ENCODE results near the gene THAP4. TPM values are rescaled to one million over a fixed set of nuclear protein-coding genes. Genes with fewer than 3 reads are reported as not detected.

The THAP4 gene
- total RNA-seq, 2 donors from 2014 or later: 27.2 to 31.1 TPM

DNA sequence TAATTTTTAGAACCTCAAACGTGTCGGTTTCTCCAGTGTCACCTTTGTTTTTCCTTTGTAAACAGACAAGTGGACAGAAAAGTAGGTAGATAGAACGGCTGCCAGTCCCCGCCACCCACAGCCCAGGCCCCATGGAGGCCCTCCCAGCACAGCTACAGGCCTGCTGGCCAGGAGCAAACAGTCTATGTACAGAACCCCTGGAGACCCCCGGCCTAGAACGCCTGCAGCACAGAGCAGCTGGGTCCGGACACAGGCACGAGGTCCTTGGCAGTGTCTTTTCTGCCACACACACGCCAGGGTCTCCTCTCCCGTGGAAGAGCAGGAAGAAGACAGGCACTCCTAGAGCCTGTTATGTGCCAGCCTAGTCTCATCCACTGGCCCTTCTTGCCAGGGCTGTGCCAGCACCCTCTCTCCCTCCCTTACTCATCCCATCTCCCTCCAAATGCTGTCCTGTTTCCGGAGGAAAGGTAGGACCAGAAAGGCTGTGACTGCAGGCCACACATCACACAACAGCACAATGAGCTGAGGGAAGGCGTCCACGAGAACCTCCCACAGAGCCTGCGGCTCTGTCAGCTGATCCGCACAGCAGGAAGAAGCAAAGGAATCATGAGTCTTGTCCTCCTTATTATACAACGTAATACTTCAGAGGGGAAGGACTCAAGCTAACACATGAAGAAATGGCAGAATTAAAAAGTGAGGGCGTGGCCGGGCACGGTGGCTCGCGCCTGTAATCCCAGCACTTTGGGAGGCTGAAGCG, 42.0 kb upstream of the THAP4 start:
- Histone ChIP-seq H3K36me3 (peaks cover 26% of the 10 kb centered on the region), H3K9me3 (no peaks in the 10 kb centered on the region), H3K27ac (no peak overlapping the region), H3K4me3 (no peak overlapping the region), H3K4me1 (ENCODE audit: control insufficient read depth in 1 of 2, low read depth in 2 of 2) (peaks cover 2 to 7% of the 10 kb centered on the region in 2 donors), H3K27me3 (replicated peaks; ENCODE audit: insufficient read depth) (no peaks in the 10 kb centered on the region)
- no peak for DNase-seq (ENCODE audit: low spot score)
- no peak for ATAC-seq (ENCODE audit: insufficient number of reproducible peaks, low FRiP score, low read depth)
- TF ChIP-seq, protein P1, sequence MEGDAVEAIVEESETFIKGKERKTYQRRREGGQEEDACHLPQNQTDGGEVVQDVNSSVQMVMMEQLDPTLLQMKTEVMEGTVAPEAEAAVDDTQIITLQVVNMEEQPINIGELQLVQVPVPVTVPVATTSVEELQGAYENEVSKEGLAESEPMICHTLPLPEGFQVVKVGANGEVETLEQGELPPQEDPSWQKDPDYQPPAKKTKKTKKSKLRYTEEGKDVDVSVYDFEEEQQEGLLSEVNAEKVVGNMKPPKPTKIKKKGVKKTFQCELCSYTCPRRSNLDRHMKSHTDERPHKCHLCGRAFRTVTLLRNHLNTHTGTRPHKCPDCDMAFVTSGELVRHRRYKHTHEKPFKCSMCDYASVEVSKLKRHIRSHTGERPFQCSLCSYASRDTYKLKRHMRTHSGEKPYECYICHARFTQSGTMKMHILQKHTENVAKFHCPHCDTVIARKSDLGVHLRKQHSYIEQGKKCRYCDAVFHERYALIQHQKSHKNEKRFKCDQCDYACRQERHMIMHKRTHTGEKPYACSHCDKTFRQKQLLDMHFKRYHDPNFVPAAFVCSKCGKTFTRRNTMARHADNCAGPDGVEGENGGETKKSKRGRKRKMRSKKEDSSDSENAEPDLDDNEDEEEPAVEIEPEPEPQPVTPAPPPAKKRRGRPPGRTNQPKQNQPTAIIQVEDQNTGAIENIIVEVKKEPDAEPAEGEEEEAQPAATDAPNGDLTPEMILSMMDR (IDR thresholded peaks at IDR 0.05): no peak

DNA sequence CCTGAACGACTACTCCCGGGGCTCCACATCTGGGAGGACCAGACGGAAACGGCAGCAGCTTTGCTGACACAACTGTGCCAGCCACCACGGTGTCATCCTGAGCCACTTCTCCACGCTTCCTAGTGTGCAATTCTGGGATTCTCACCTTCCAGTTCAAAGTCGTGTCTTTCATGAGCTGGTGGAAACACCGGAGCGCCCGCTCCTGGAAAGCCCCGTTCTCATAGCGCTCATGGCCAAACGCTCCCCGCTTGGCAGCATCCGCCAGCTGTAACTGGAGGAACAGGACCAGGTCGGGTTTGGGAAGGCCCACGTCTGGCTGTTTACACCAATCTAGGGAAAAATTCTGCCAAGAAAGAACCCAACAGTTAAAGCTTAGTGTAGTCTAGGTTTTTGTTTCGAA, 41.3 kb upstream of the THAP4 start:
- TF ChIP-seq, protein P1 (IDR thresholded peaks at IDR 0.05): no peak
- H3K36me3 ChIP-seq: peaks cover 26% of the 10 kb centered on the region
- H3K4me3 ChIP-seq: no peak overlapping the region
- ATAC-seq (ENCODE audit: insufficient number of reproducible peaks, low FRiP score, low read depth): no peak
- peaks cover 2 to 12% of the 10 kb centered on the region in 2 donors for H3K4me1 ChIP-seq (ENCODE audit: control insufficient read depth in 1 of 2, low read depth in 2 of 2)
- no peak overlapping the region for H3K27ac ChIP-seq
- H3K9me3 ChIP-seq: no peaks in the 10 kb centered on the region
- H3K27me3 ChIP-seq (replicated peaks; ENCODE audit: insufficient read depth): no peaks in the 10 kb centered on the region
- no peak for DNase-seq (ENCODE audit: low spot score)

GRCh38 chr2:241677392-241677791, 40.4 kb upstream of the THAP4 start:
- Histone ChIP-seq H3K27me3 (replicated peaks; ENCODE audit: insufficient read depth) (no peaks in the 10 kb centered on the region), H3K27ac (no peak overlapping the region), H3K36me3 (peaks cover 31% of the 10 kb centered on the region), H3K9me3 (no peaks in the 10 kb centered on the region), H3K4me3 (no peak overlapping the region), H3K4me1 (ENCODE audit: control insufficient read depth in 1 of 2, low read depth in 2 of 2) (peaks cover 2 to 12% of the 10 kb centered on the region in 2 donors)
- DNase-seq (ENCODE audit: low spot score) (no peak), ATAC-seq (ENCODE audit: insufficient number of reproducible peaks, low FRiP score, low read depth) (no peak)
- TF ChIP-seq, protein P1 (IDR thresholded peaks at IDR 0.05): no peak

GRCh38 chr2:241676665-241677064, 39.7 kb upstream of the THAP4 start:
- Histone ChIP-seq H3K9me3 (no peaks in the 10 kb centered on the region), H3K4me1 (ENCODE audit: control insufficient read depth in 1 of 2, low read depth in 2 of 2) (peaks cover 2 to 12% of the 10 kb centered on the region in 2 donors), H3K27me3 (replicated peaks; ENCODE audit: insufficient read depth) (no peaks in the 10 kb centered on the region), H3K4me3 (no peak overlapping the region), H3K36me3 (peaks cover 37% of the 10 kb centered on the region), H3K27ac (no peak overlapping the region)
- TF ChIP-seq, protein P1 (IDR thresholded peaks at IDR 0.05): no peak
- DNase-seq (ENCODE audit: low spot score) (no peak), ATAC-seq (ENCODE audit: insufficient number of reproducible peaks, low FRiP score, low read depth) (no peak)

- H3K4me1 ChIP-seq (ENCODE audit: control insufficient read depth in 1 of 2, low read depth in 2 of 2): peaks cover 2 to 12% of the 10 kb centered on the region in 2 donors
- no peak overlapping the region for H3K4me3 ChIP-seq
- peaks cover 37% of the 10 kb centered on the region for H3K36me3 ChIP-seq
- H3K9me3 ChIP-seq: no peaks in the 10 kb centered on the region
- TF ChIP-seq, protein P1 (IDR thresholded peaks at IDR 0.05): no peak
- no peak for DNase-seq (ENCODE audit: low spot score)
- ATAC-seq (ENCODE audit: insufficient number of reproducible peaks, low FRiP score, low read depth): no peak
- H3K27ac ChIP-seq: no peak overlapping the region
- no peaks in the 10 kb centered on the region for H3K27me3 ChIP-seq (replicated peaks; ENCODE audit: insufficient read depth)
These were observed 38.9 kb upstream of the THAP4 start for GRCh38 chr2:241675885-241676284.

Measured in thoracic aorta (tissue), 2 donors.